ENCODE data around the gene PKHD1. TPM values are rescaled to one million over a fixed set of nuclear protein-coding genes. Genes with fewer than 3 reads are reported as not detected.
"Not testable (repeated sequence)": the region's sequence is repeated elsewhere in the genome, so short reads cannot be mapped to it uniquely, and the experiment has no call there.

PKHD1 gene
- total RNA-seq, 1 donor from 2014 or later = 0.49 TPM

GRCh38 chr6:51855310-51856082 is 231.9 kb downstream of the PKHD1 start:
- Histone ChIP-seq H3K36me3 (no peaks in the 10 kb centered on the region), H3K4me1 (no peaks in the 10 kb centered on the region), H3K4me3 (no peak overlapping the region), H3K27ac (no peak overlapping the region), H3K27me3 (no peaks in the 10 kb centered on the region), H3K9me3 (no peaks in the 10 kb centered on the region)
- no peak for DNase-seq (ENCODE audit: extremely low spot score in 2 of 2)
- TF ChIP-seq POLR2AphosphoS5 (IDR thresholded peaks at IDR 0.05; ENCODE audit: insufficient read depth in 1 of 2, low read depth in 1 of 2) (no peak), CTCF (IDR thresholded peaks at IDR 0.05) (peak; percentile 21 to 38 (median 32)), POLR2A (IDR thresholded peaks at IDR 0.05) (no peak)
- intact Hi-C loops (cut with DNase I) = no loop called here

- Histone ChIP-seq H3K27me3 (no peaks in the 10 kb centered on the region), H3K27ac (no peak overlapping the region), H3K4me3 (no peak overlapping the region), H3K36me3 (no peaks in the 10 kb centered on the region), H3K9me3 (no peaks in the 10 kb centered on the region), H3K4me1 (no peaks in the 10 kb centered on the region)
- intact Hi-C loops (cut with DNase I) = no loop called here
- DNase-seq (ENCODE audit: extremely low spot score in 2 of 2) = no peak
- TF ChIP-seq POLR2A (IDR thresholded peaks at IDR 0.05) = no peak
Measured at GRCh38 chr6:51854876-51855275, 232.5 kb downstream of the PKHD1 start.

- no peak for DNase-seq (ENCODE audit: extremely low spot score in 2 of 2)
- intact Hi-C loops (cut with DNase I) = no loop called here
- Histone ChIP-seq H3K4me3 (no peak overlapping the region), H3K36me3 (no peaks in the 10 kb centered on the region), H3K4me1 (no peaks in the 10 kb centered on the region), H3K9me3 (no peaks in the 10 kb centered on the region), H3K27ac (no peak overlapping the region), H3K27me3 (no peaks in the 10 kb centered on the region)
- no peak for TF ChIP-seq POLR2AphosphoS5 (IDR thresholded peaks at IDR 0.05; ENCODE audit: insufficient read depth in 1 of 2, low read depth in 1 of 2)
- TF ChIP-seq CTCF (IDR thresholded peaks at IDR 0.05) = no peak
- no peak for TF ChIP-seq POLR2A (IDR thresholded peaks at IDR 0.05)
Measured at GRCh38 chr6:51854347-51854746, 233.1 kb downstream of the PKHD1 start.

GRCh38 chr6:51853109-51853508 is 234.3 kb downstream of the PKHD1 start:
- DNase-seq (ENCODE audit: extremely low spot score in 2 of 2); H3K9me3 ChIP-seq; intact Hi-C loops (cut with DNase I): not testable (repeated sequence)

GRCh38 chr6:51846531-51846930 is 240.9 kb downstream of the PKHD1 start:
- TF ChIP-seq CTCF (IDR thresholded peaks at IDR 0.05) (no peak), POLR2A (IDR thresholded peaks at IDR 0.05) (no peak), POLR2AphosphoS5 (IDR thresholded peaks at IDR 0.05; ENCODE audit: insufficient read depth in 1 of 2, low read depth in 1 of 2) (no peak)
- Histone ChIP-seq H3K27me3 (no peaks in the 10 kb centered on the region), H3K36me3 (no peaks in the 10 kb centered on the region), H3K9me3 (no peaks in the 10 kb centered on the region), H3K4me1 (no peaks in the 10 kb centered on the region), H3K27ac (no peak overlapping the region), H3K4me3 (no peak overlapping the region)
- intact Hi-C loops (cut with DNase I) = no loop called here
- no peak for DNase-seq (ENCODE audit: extremely low spot score in 2 of 2)

More at GRCh38 chr6:51853109-51853508, 234.3 kb downstream of the PKHD1 start:
- not testable (repeated sequence) for H3K27me3 ChIP-seq, H3K36me3 ChIP-seq, H3K27ac ChIP-seq, H3K4me3 ChIP-seq, H3K4me1 ChIP-seq

GRCh38 chr6:51844336-51844735 is 243.1 kb downstream of the PKHD1 start:
- Histone ChIP-seq H3K27me3 (no peaks in the 10 kb centered on the region), H3K36me3 (no peaks in the 10 kb centered on the region), H3K4me3 (no peak overlapping the region), H3K4me1 (no peaks in the 10 kb centered on the region), H3K9me3 (no peaks in the 10 kb centered on the region), H3K27ac (no peak overlapping the region)
- DNase-seq (ENCODE audit: extremely low spot score in 2 of 2) = no peak
- no peak for TF ChIP-seq POLR2A (IDR thresholded peaks at IDR 0.05)
- no peak for TF ChIP-seq POLR2AphosphoS5 (IDR thresholded peaks at IDR 0.05; ENCODE audit: insufficient read depth in 1 of 2, low read depth in 1 of 2)
- TF ChIP-seq CTCF (IDR thresholded peaks at IDR 0.05) = no peak
- intact Hi-C loops (cut with DNase I) = no loop called here
